ENCODE measurements around the gene SH3BGRL.
"Not testable (repeated sequence)": the region's sequence is repeated elsewhere in the genome, so short reads cannot be mapped to it uniquely, and the experiment has no call there.

SH3BGRL gene

DNA sequence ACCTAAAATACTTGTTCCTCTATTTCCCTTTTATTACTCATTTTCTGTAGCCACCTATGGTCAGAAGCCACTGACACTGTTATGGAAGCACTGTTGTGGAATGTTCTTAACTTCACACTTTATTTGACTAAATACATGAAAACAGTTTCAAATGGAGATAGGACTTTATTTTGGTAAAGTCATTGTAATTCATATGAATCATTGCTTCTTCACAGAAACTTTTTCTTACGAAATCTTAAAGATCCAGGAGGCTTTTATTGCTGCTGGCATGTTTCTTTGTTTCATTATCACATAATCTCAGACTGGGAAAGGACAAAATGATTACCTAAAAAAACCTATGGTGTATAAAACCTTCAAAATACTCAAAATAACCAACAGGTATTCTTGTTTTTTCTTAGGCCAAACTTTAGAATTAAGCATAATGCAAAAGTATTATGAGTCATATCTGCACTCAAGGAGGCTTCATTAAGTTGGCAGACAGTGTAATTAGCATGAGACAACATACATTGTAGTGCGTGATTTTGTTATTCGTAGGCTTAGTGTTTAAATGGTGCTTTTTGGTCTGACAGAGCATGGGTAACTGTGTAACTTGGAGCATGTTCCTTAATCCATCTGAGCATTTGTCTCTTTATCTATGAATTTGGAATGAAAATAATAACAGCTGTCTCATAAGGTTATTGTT is 58.0 kb downstream of the SH3BGRL start:
- no peak for DNase-seq (ENCODE audit: low spot score)

GRCh38 chrX:81261576-81261975 is 59.7 kb downstream of the SH3BGRL start:
- no peak for DNase-seq (ENCODE audit: low spot score)

- no peak for DNase-seq (ENCODE audit: low spot score)
These were observed 61.2 kb downstream of the SH3BGRL start for GRCh38 chrX:81263059-81263458.

- DNase-seq (ENCODE audit: low spot score), result no peak
These were observed 76.7 kb downstream of the SH3BGRL start for GRCh38 chrX:81278616-81279015.

GRCh38 chrX:81280148-81280547 is 78.2 kb downstream of the SH3BGRL start:
- no peak for DNase-seq (ENCODE audit: low spot score)

DNA sequence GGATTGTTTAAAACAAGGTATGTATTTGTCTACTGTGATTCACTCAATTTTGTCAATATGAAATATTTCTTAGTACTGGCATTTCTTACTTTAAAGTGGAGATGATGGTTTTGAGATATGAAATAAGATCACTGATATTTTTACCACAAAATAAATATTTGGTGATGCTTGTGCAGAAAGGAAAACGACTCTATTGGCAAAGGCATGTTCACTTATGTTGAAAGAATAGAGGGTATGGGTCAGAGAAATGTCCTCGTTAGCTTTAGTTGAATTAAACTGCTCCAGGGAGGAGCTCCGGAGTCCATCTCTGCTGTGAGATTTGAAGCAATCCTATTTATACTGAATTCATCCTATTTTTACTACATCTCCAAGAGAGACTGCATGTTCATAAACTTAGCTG is 84.2 kb downstream of the SH3BGRL start:
- no peak for DNase-seq (ENCODE audit: low spot score)

DNA sequence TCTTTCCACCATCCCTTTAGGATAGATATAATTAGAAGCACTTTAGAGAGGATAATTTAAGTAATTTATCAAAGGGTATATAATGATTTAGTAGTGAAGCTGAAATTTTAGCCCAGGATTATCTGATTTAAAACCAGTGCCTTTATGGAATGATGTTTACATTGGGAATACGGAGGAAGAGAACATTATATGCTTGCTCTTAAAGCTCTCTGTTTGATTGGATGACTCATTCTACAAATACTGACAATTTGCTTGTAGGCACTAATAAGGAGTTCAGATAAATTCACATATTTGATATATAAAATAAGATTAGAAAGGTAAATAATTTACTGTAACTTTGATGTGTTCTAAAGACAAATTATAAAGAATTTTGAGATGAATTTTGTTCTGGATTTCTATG is 84.7 kb downstream of the SH3BGRL start:
- no peak for DNase-seq (ENCODE audit: low spot score)

DNA sequence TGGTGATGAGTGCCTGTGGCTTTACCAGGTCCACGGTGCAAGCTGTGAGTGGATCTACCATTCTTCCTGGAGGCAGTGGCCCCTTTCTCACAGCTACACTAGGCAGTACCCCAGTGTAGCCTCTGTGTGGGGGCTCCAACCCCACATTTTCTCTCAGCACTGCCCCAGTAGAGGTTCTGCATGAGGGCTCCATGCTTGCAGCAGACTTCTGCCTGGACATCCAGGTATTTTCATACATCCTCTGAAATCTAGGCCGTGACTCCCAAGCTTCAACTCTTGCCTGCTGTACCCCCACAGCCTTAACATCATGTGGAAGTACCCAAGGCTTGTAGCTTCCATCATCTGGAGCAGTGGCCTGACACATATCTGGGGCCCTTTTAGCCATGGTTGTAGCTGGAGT is 90.1 kb downstream of the SH3BGRL start:
- no peak for DNase-seq (ENCODE audit: low spot score)

- DNase-seq (ENCODE audit: low spot score), result no peak
These were observed 92.2 kb downstream of the SH3BGRL start for GRCh38 chrX:81294101-81294500.

DNA sequence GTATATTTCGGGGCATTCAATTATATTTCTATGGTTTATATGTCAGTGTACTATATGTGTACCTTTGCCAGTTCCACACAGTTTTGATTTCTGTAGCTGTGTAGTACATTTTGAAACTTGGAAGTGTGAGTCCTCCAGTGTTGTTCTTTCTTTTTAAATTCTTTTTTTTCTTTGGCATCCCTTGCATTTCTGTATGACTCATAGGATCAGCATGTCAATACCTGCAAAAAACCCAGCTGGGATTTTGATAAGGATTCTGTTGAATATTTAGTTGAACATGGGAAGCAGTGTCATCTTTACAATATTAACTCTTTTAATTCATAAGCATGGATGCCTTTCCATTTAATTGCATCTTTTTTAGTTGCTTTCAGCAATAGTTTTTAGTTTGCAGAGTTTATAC is 100.0 kb downstream of the SH3BGRL start:
- DNase-seq (ENCODE audit: low spot score), result no peak

DNA sequence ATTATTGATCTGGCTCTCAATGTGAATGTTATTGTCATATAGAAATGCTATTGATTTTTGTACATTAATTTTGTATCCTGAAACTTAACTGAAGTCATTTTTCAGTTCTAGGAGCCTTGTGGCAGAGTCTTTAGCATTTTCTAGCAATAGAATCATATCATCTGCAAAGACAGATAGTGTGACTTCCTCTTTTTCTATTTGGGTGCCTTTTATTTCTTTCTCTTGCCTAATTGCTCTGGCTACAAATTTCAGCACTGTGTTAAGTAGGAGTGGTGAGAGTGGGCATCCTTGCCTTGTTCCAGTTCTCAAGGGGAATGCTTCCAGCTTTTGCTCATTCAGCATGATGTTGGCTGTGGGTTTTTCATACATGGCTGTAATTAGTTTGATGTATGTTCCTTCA is 102.7 kb downstream of the SH3BGRL start:
- no peak for DNase-seq (ENCODE audit: low spot score)

DNA sequence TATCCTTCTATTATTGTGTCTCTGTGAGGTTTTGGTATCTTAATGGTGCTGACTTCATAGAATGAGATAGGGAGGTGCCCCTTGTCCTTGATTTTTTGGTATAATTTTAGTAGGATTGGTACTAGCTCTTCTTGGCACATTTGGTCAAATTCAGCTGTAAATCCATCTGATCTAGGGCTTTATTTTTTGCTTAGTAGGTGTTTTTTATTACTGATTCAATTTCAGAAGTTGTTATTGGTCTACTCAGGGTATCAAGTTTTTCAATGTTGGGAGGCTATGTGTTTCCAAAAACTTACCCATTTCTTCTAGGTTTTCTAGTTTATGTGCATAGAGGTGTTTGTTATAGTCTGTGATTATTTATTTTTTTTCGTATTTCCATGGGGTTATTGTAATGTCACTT is 103.3 kb downstream of the SH3BGRL start:
- no peak for DNase-seq (ENCODE audit: low spot score)

DNA sequence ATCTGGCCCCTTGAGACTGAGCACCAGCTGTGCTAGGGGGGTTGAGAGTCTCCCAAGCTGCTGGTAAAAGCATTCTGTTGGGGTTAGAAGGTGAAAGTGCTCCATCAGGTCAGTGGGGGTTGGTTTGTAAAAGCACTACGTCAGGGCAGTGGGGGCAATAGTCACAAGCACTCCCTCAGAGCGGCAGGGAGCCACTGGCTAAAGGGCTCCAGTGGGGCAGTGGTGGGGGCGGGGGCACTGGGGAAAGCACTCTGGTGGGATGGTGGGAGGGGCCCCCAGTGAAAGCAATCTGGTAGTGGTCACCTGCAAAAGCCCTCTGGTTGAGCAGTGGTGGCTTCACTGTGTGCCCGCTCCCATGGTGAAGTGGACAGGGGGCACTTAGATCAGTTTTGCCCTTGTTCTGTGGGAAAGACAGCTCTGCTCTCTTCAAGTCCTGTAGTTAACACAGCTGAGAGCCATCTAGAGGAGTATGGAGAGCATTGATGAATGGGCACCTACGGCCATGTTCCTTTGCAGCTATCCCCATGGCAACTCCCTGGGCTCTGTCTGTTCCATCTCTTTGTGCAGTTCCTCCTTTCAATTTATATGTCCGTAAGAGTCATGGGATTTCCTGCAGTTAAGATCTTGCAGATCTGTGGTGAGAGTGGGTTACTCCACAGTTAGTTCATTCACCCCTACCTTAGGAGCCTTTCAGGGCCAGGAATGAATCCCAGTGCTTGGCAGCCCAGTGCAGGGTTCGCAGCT is 106.4 kb downstream of the SH3BGRL start:
- no peak for DNase-seq (ENCODE audit: low spot score)

DNA sequence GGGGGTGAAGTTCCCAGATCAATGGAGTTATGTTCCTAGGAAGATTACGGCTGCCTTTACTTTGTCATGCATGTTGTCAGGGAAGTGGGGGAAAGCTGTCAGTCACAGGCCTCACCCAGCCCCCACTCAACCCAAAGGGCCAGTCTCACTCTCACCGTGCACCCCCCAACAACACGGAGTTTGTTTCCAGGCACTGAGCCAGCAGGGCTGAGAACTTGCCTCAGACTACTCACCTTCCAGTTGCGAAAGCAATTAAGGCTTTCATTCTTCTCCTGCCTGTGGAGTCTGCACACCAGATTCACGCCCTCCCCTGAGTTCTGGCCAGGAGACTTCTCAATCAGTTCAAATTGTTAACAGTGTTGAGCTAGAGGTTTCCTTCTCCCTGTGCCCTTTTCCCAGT is 114.3 kb downstream of the SH3BGRL start:
- DNase-seq (ENCODE audit: low spot score), result no peak

DNA sequence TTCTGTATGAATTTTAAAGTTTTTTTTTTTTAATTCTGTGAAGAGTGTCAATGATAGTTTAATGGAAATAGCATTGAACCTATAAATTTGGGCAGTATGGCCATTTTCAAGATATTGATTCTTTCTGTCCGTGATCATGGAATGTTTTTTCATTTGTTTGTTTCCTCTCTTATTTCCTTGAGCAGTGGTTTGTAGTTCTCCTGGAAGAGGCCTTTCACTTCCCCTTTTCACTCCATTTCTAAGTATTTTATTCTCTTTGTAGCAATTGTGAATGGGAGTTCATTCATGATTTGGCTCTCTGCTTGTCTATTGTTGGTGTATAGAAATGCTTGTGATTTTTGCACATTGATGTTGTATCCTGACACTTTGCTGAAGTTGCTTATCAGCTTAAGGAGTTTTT is 129.8 kb downstream of the SH3BGRL start:
- DNase-seq (ENCODE audit: low spot score), result not testable (repeated sequence)

DNA sequence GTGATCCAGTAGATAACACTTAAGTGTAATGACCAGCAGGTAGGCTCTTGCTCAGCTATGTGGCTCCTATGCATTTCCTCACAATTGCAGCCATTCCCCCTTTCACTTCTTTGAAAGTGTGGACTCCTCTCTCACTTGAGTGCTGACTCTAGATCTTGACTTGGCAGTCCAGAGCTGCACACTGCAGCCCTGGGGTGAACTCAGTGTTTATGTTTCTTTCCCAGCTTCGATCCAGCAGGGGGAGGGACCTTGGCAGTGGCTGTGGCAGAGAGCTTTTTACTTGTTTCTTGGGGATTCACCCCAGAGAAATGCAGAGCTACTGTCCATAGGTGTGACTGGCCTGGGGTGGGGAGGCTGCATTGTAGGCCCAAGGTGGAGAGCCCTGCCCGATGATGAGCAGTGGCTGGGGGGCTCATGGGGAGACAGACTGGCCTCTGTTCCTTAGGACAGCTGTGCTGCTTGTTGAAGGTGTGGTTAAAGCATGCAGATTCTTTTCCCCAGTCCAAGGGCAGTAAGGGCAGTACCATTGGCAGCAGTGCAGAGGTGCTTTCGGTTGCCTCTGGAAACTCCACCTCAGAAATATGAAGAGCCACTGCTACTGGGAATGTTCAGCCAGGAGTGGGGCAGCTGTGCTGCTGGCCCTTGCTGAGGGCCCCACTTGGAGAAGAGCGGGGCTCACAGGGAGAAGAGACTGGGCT is 134.7 kb downstream of the SH3BGRL start:
- no peak for DNase-seq (ENCODE audit: low spot score)

- DNase-seq (ENCODE audit: low spot score), result no peak
These were observed 135.9 kb downstream of the SH3BGRL start for GRCh38 chrX:81337805-81338204.

- no peak for DNase-seq (ENCODE audit: low spot score)
These were observed 137.0 kb downstream of the SH3BGRL start for GRCh38 chrX:81338924-81339323.

DNA sequence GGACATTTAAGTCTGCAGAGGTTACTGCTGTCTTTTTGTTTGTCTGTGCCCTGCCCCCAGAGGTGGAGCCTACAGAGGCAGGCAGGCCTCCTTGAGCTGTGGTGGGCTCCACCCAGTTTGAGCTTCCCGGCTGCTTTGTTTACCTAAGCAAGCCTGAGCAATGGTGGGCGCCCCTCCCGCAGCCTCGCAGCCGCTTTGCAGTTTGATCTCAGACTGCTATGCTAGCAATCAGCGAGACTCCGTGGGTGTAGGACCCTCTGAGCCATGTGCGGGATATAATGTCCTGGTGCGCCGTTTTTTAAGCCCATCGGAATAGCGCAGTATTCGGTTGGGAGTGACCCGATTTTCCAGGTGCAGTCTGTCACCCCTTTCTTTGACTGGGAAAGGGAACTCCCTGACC is 143.4 kb downstream of the SH3BGRL start:
- not testable (repeated sequence) for DNase-seq (ENCODE audit: low spot score)

Data from hematopoietic multipotent progenitor cell treated with erythropoietin and hydrocortisone succinate and interleukin-3 and kit ligand, for 17 days (in vitro differentiated cells).